ENCODE measurements around the gene PRSS12.

- TF ChIP-seq EZH2 (IDR thresholded peaks at IDR 0.05; ENCODE audit: low read depth, unreplicated experiment) (no peak), POLR2AphosphoS5 (IDR thresholded peaks at IDR 0.05; ENCODE audit: low read depth) (peak; percentile 99), ZNF114 (CRISPR knock-in tag; IDR thresholded peaks at IDR 0.05) (no peak), STAT1 (IDR thresholded peaks at IDR 0.05; ENCODE audit: unreplicated experiment) (no peak), REST (IDR thresholded peaks at IDR 0.05; ENCODE audit: unreplicated experiment) (no peak), EZH2phosphoT487 (IDR thresholded peaks at IDR 0.05; ENCODE audit: unreplicated experiment) (no peak)
- TF ChIP-seq, protein P1, sequence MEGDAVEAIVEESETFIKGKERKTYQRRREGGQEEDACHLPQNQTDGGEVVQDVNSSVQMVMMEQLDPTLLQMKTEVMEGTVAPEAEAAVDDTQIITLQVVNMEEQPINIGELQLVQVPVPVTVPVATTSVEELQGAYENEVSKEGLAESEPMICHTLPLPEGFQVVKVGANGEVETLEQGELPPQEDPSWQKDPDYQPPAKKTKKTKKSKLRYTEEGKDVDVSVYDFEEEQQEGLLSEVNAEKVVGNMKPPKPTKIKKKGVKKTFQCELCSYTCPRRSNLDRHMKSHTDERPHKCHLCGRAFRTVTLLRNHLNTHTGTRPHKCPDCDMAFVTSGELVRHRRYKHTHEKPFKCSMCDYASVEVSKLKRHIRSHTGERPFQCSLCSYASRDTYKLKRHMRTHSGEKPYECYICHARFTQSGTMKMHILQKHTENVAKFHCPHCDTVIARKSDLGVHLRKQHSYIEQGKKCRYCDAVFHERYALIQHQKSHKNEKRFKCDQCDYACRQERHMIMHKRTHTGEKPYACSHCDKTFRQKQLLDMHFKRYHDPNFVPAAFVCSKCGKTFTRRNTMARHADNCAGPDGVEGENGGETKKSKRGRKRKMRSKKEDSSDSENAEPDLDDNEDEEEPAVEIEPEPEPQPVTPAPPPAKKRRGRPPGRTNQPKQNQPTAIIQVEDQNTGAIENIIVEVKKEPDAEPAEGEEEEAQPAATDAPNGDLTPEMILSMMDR (conservative IDR thresholded peaks at IDR 0.05; ENCODE audit: low read depth in 2 of 2) = no peak
Observed at GRCh38 chr4:118278473-118279274, 74.1 kb downstream of the PRSS12 start.

Measured in GM23338 (cell line).